B cell (primary cell): ENCODE measurements around the gene FAM53A. TPM values are rescaled to one million over a fixed set of nuclear protein-coding genes. Genes with fewer than 3 reads are reported as not detected.

ENCODE experiments used
- ATAC-seq: fragments of 200-7000 bp; cut with Tn5 transposase; one replicate; pipeline ENCODE4 v1.10.0; 2021; ENCODE audit warnings: low read depth, mild to moderate bottlenecking, moderate number of reproducible peaks, moderate library complexity
- CTCF ChIA-PET: fragments of 350-600 bp; sonication (Branson Sonifier 250); formaldehyde crosslinking; loops from one replicate; lab custom pipeline; 2021; ENCODE audit warnings: antibody characterized with exemption, inconsistent platforms; lab: Charles Lee
- POLR2A ChIA-PET: fragments of 350-600 bp; sonication (Branson Sonifier 250); formaldehyde crosslinking; loops from one replicate; lab custom pipeline; 2021; ENCODE audit warnings: antibody characterized with exemption; lab: Charles Lee
- DNase-seq: peaks from one replicate; pipeline ENCODE4 v3.0.0; 2013
- H2AFZ ChIP-seq: 2 replicates; pipeline ENCODE4 v1.6.1; 2012; ENCODE audit warnings: mild to moderate bottlenecking, low read depth, low read length; ENCODE audit not compliant: insufficient read depth, poor library complexity, severe bottlenecking
- H3K27ac ChIP-seq, 2 donors: 1 replicate in 1 of 2; 2 replicates in 1 of 2; pipeline ENCODE4 v1.5.1; 2012 to 2013; ENCODE audit warnings: low read length in 2 of 2, mild to moderate bottlenecking in 2 of 2, moderate library complexity in 1 of 2
- H3K27me3 ChIP-seq, 4 experiments: fragments of 200-600 bp in 1 of 4; sonication (generic) in 1 of 4; replicated peaks in 1 of 4; 1 replicate in 2 of 4; 2 replicates in 2 of 4; pipeline versions ENCODE4 v1.6.1 to v1.7.0; 2013 to 2016; ENCODE audit warnings: low read length in 3 of 4, mild to moderate bottlenecking in 2 of 4, mixed read lengths in 1 of 4, moderate library complexity in 1 of 4; ENCODE audit not compliant: insufficient read depth in 4 of 4, control insufficient read depth in 3 of 4; ENCODE audit errors: control extremely low read depth in 1 of 4
- H3K36me3 ChIP-seq, 2 experiments: replicated peaks in 1 of 2; 1 replicate in 1 of 2; 2 replicates in 1 of 2; pipeline versions ENCODE4 v1.6.1 to v1.7.1; 2013; ENCODE audit warnings: low read length in 1 of 2; ENCODE audit not compliant: insufficient read depth in 2 of 2, control insufficient read depth in 1 of 2; ENCODE audit errors: control extremely low read depth in 1 of 2, extremely low read depth in 1 of 2
- H3K4me1 ChIP-seq, 2 donors: fragments of 200-600 bp in 1 of 2; sonication (generic) in 1 of 2; 1 replicate in 1 of 2; 2 replicates in 1 of 2; pipeline versions ENCODE4 v1.5.1 to v1.6.1; 2013 to 2017; ENCODE audit warnings: low read length in 2 of 2; ENCODE audit not compliant: control insufficient read depth in 2 of 2, insufficient read depth in 2 of 2
- H3K4me2 ChIP-seq: replicated peaks from 2 replicates; pipeline ENCODE3; 2012; ENCODE audit warnings: mild to moderate bottlenecking, low read depth, low read length; ENCODE audit not compliant: poor library complexity, severe bottlenecking
- H3K4me3 ChIP-seq, 5 experiments: fragments of 200-600 bp in 1 of 5; sonication (generic) in 1 of 5; 1 replicate in 3 of 5; 2 replicates in 2 of 5; pipeline versions ENCODE4 v1.5.1 to v1.7.0; 2011 to 2016; ENCODE audit warnings: low read length in 4 of 5, mild to moderate bottlenecking in 4 of 5, low read depth in 2 of 5, control low read depth in 1 of 5, moderate library complexity in 1 of 5; ENCODE audit not compliant: insufficient read depth in 1 of 5; ENCODE audit errors: control extremely low read depth in 1 of 5, extremely low read depth in 1 of 5
- H3K79me2 ChIP-seq: fragments of 200-600 bp; sonication (generic); one replicate; pipeline ENCODE4 v1.6.0; 2016; ENCODE audit warnings: low read length; ENCODE audit not compliant: control insufficient read depth, insufficient read depth
- H3K9ac ChIP-seq: fragments of 200-600 bp; sonication (generic); 2 replicates; pipeline ENCODE4 v1.6.1; 2017; ENCODE audit warnings: mild to moderate bottlenecking, low read length, moderate library complexity
- H3K9me3 ChIP-seq, 3 donors: one replicate each; pipeline versions ENCODE4 v1.6.1 to v1.7.1; 2013; ENCODE audit warnings: low read length in 2 of 3; ENCODE audit not compliant: control insufficient read depth in 2 of 3, insufficient read depth in 1 of 3; ENCODE audit errors: control extremely low read depth in 1 of 3
- H4K20me1 ChIP-seq: 2 replicates; pipeline ENCODE4 v1.6.0; 2012; ENCODE audit warnings: mild to moderate bottlenecking, low read length; ENCODE audit not compliant: insufficient read depth, control insufficient read depth, poor library complexity, severe bottlenecking
- H3K27ac Mint-ChIP-seq: one replicate; pipeline ENCODE4 v1.8.0; 2021; ENCODE audit warnings: mixed read lengths
- H3K27me3 Mint-ChIP-seq: one replicate; pipeline ENCODE4 v1.8.0; 2021; ENCODE audit warnings: mixed read lengths
- H3K4me1 Mint-ChIP-seq: one replicate; pipeline ENCODE4 v1.8.0; 2021; ENCODE audit warnings: mixed read lengths
- H3K4me3 Mint-ChIP-seq: one replicate; pipeline ENCODE4 v1.8.0; 2021; ENCODE audit warnings: mixed read lengths
- H3K9me3 Mint-ChIP-seq: one replicate; pipeline ENCODE4 v1.8.0; 2022; ENCODE audit warnings: mixed read lengths; ENCODE audit not compliant: insufficient read depth
- EZH2 ChIP-seq: IDR thresholded peaks from 2 replicates; pipeline ENCODE4 v1.6.1; 2012; ENCODE audit warnings: borderline replicate concordance, low read depth, mild to moderate bottlenecking, moderate library complexity, low read length; ENCODE audit not compliant: insufficient read depth, poor library complexity, severe bottlenecking
- WGBS: methylation state at CpG from one replicate; pipeline ENCODE4 v1.1.5; 2013; ENCODE audit warnings: missing lambda C conversion rate; ENCODE audit not compliant: insufficient coverage; 5-methylcytosine and 5-hydroxymethylcytosine counted together
- intact Hi-C: fragments of 100-400 bp; cut with micrococcal nuclease; formaldehyde crosslinking; loops from one replicate; pipeline ENCODE4 v1.10.0; 2022
- polyA plus RNA-seq: library from polyadenylated mRNA; depleted of rRNA; stranded (reverse); fragments of >200 nt; gene quantifications from 2 replicates; pipeline ENCODE4 v1.2.3, GENCODE V29; 2012
- total RNA-seq, 2 donors: library from RNA; stranded (reverse); fragments of 120-200 nt in 1 of 2; gene quantifications; 1 replicate in 1 of 2; 2 replicates in 1 of 2; pipeline versions ENCODE4 v1.2.3 to v1.2.4, GENCODE V29; 2013 to 2022
- TF ChIP-seq, protein P1 (sequence below): fragments of 200-600 bp; IDR thresholded peaks from one replicate; pipeline ENCODE4 v1.8.0; 2022; ENCODE audit warnings: antibody characterized with exemption, mild to moderate bottlenecking

FAM53A gene
- total and polyA plus RNA-seq, 2 donors (not counting 1 experiment from before 2014, with no cell fraction given), result 2.2 to 4.2 TPM

DNA sequence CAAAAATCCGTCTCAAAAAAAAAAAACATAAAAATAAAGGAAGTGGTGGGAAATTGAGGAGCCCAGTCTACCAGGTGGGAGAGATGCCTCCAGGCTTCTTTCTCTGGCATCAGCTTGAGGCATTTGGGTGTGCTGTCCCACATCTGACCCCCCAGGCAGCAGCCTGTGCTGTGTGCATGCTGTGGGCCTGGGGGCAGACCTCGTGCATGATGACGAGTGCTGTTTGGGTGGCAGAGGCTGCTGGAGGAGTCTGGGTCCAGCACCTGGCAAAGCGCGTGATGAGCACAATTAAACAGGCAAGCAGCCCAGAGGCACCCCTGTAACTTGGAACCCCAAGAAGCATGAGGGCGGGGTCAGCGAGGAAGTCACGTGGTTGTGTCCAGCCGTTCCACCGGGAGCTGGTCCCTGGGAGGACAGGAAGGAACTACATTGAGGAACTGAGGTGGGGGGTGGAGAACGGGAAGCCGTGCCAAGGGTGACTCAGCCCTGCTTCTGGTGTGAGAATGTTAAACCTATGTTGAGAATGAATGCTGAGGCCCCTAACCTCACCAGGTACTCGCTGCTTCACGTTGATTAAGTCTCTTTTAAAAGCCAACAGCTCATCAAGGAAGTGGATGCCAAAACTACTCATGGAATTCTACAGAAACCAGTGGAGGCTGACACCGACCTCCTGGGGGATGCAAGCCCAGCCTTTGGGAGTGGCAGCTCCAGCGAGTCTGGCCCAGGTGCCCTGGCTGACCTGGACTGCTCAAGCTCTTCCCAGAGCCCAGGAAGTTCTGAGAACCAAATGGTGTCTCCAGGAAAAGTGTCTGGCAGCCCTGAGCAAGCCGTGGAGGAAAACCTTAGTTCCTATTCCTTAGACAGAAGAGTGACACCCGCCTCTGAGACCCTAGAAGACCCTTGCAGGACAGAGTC lies 43.3 kb upstream of the FAM53A start:
- no peaks in the 10 kb centered on the region for H3K27me3 Mint-ChIP-seq
- intact Hi-C loops, result loop anchor here (2.0 kb wide), 1 partner anchor 15 kb away; the partner anchor contains the start of gene SLBP
- 62% methylated on average over 17 of the region's 18 CpGs for WGBS
- Histone ChIP-seq H3K9ac (no peak overlapping the region), H3K9me3 (no peaks in the 10 kb centered on the region), H3K36me3 (peaks cover 1 to 43% of the 10 kb centered on the region in 2 experiments), H2AFZ (no peak overlapping the region), H3K27me3 (no peaks in the 10 kb centered on the region), H4K20me1 (peaks cover 21% of the 10 kb centered on the region), H3K79me2 (peaks cover 65% of the 10 kb centered on the region), H3K4me2 (no peak overlapping the region), H3K27ac (no peak overlapping the region), H3K4me3 (no peak overlapping the region), H3K4me1 (peaks cover 37 to 42% of the 10 kb centered on the region in 2 donors)
- DNase-seq (no peak), ATAC-seq (no peak)
- CTCF ChIA-PET, result interaction anchor here (1.1 to 14.7 kb wide), 4 partner anchors 15 to 34 kb away, joined by 3 to 503 read pairs (median 6); partner anchors contain the start of gene SLBP
- no peaks in the 10 kb centered on the region for H3K9me3 Mint-ChIP-seq
- H3K4me1 Mint-ChIP-seq, result peaks cover 33% of the 10 kb centered on the region
- no peak for TF ChIP-seq EZH2
- TF ChIP-seq, protein P1, sequence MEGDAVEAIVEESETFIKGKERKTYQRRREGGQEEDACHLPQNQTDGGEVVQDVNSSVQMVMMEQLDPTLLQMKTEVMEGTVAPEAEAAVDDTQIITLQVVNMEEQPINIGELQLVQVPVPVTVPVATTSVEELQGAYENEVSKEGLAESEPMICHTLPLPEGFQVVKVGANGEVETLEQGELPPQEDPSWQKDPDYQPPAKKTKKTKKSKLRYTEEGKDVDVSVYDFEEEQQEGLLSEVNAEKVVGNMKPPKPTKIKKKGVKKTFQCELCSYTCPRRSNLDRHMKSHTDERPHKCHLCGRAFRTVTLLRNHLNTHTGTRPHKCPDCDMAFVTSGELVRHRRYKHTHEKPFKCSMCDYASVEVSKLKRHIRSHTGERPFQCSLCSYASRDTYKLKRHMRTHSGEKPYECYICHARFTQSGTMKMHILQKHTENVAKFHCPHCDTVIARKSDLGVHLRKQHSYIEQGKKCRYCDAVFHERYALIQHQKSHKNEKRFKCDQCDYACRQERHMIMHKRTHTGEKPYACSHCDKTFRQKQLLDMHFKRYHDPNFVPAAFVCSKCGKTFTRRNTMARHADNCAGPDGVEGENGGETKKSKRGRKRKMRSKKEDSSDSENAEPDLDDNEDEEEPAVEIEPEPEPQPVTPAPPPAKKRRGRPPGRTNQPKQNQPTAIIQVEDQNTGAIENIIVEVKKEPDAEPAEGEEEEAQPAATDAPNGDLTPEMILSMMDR, result no peak
- H3K27ac Mint-ChIP-seq, result no peak overlapping the region
- no peak overlapping the region for H3K4me3 Mint-ChIP-seq
- POLR2A ChIA-PET, result interaction anchor here (0.7 kb wide), 1 partner anchor 26 kb away, joined by 3 read pairs; no protein-coding TSS in a partner anchor
